ENCODE results near the gene PEX14.

The PEX14 gene

GRCh38 chr1:10615932-10616671 is 141.4 kb downstream of the PEX14 start:
- no peak for DNase-seq (ENCODE audit: low read depth, low spot score)

- DNase-seq (ENCODE audit: low read depth, low spot score), result no peak
Measured at GRCh38 chr1:10616696-10617095, 141.9 kb downstream of the PEX14 start.

GRCh38 chr1:10617318-10617717 is 142.6 kb downstream of the PEX14 start:
- no peak for DNase-seq (ENCODE audit: low read depth, low spot score)

GRCh38 chr1:10617931-10618885 is 143.5 kb downstream of the PEX14 start:
- DNase-seq (ENCODE audit: low read depth, low spot score), result no peak

DNA sequence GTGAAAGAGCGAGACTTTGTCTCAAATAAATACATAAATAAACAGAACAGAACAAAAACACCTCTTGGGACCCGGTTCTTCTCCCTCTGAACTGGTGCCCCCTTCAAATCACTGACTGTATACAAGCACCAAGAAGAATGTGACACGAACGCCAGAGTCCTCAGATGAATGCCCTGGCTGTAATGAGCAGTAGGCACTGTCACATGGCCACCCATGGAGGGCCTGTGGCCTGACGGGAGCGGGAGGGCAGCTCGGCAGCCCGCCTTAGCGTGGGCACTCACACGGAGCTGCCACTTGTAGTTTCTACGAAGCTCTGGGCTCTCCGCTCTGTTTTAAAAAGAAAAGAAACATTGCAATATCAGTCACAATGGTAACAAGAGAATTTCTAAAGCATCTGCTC is 146.0 kb downstream of the PEX14 start:
- DNase-seq (ENCODE audit: low read depth, low spot score), result no peak

DNA sequence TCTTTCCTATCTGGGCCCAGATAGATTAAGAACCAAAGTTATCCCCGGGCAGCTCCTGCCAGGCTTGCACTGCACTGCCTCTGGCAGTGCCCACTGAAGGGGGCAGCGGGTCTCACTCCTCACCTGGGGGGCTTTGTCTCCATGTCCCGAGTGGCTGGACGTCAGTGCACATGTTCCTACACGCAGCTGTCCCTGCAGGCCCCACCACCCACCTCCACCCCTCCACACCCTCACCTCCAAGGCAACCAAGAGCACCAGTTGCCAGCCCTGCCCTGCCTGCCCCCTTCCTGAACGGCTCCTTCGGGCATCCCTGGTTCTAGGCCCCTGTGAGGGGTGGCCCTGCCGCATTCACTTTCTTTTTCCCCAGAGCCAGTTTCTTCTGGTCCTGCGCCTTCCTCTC is 147.2 kb downstream of the PEX14 start:
- DNase-seq (ENCODE audit: low read depth, low spot score), result no peak

- DNase-seq (ENCODE audit: low read depth, low spot score), result no peak
Measured at GRCh38 chr1:10622910-10623685, 148.3 kb downstream of the PEX14 start.

DNA sequence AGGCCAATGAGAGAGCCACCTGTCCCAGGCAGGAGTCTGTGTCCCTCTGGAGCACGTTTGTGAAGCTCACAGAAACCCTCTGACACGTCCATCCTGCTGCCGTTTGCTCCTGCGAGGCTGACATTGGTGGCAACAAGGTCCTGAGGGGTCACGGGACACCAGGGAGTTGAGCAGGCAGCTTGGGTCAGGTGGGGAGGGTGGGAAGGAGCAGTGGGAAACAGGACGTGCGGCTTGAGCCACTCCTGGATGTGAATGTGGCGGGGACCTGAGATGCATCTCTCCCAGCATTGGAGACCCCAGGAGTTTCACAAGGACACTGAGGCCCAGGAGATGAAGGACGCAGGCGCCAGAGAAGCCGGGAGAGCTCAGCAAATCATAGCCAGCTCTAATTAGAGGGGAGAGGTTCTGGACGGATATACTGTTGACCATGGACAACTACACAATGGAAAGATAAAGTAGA is 149.0 kb downstream of the PEX14 start:
- DNase-seq (ENCODE audit: low read depth, low spot score), result no peak

GRCh38 chr1:10624256-10625050 is 149.7 kb downstream of the PEX14 start:
- no peak for DNase-seq (ENCODE audit: low read depth, low spot score)

- no peak for DNase-seq (ENCODE audit: low read depth, low spot score)
Measured at GRCh38 chr1:10625076-10625475, 150.3 kb downstream of the PEX14 start.

DNA sequence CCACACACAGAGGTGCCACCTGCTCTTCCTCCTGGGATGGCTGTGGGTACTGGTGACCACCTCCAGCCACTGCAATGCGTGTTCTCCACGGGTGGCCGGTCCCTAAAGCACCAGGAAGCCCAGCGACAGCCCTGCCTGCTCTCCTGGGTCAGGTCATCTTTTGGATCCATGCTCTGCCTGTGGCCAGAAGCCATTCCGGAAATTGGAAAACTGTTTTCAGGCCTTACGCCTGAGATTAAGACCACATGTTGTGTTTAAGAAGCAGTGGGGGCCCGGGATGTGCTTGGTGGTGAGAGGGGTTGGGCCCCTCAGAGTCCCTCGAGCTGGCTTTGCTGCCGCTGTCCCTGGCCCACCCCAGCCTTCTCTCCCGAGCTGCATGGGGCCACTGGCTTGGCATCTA is 150.8 kb downstream of the PEX14 start:
- DNase-seq (ENCODE audit: low read depth, low spot score), result no peak

- DNase-seq (ENCODE audit: low read depth, low spot score), result no peak
Measured at GRCh38 chr1:10626131-10626731, 151.5 kb downstream of the PEX14 start.

DNA sequence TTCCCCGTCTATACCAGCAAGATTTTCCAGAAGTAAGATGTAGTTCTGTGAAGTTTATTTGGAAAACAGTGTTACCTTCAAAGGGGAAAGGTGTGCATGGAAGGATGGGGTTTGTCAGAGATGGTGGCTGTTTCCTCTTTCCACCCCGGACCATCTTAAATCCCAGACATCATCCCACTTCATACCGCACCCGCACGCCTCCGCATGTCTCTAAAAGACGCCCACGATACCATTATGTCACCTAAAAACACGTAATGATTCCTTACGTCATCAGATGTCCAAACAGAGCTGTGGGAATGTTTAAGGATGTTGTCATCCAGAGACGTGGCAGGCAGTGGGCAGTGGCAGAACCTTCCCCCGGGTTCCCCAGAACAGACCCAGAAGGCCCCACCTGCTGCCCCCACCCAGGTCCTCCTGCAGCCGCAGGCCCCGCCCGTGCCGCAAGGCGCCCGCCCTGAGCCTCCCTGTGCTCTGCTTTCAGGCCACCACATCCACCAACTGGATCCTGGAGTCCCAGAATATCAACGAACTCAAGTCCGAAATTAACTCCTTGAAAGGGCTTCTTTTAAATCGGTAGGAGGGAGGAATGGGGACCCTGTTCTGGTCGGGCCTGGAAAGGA is 152.2 kb downstream of the PEX14 start:
- DNase-seq (ENCODE audit: low read depth, low spot score), result no peak

DNA sequence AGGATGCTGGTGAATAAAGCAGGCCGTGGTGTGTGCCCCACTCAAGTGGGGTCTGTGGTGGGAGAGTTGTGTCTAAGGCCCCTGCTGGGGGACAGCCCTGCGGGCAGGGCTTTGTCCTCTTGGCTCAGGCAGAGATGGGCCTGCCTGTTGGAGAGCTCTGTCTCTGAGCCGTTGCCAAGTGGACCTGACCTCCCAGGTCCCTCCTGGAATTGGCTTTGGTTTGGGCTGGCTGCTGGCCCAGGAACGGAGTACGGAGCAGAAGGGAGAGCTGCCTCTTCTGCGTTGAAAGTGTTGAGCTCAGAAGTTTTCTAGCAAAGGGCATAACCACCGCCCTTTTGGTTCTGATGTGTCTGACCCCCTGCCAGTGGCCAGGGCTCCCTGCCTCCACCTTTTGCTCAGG is 153.9 kb downstream of the PEX14 start:
- DNase-seq (ENCODE audit: low read depth, low spot score), result no peak

DNA sequence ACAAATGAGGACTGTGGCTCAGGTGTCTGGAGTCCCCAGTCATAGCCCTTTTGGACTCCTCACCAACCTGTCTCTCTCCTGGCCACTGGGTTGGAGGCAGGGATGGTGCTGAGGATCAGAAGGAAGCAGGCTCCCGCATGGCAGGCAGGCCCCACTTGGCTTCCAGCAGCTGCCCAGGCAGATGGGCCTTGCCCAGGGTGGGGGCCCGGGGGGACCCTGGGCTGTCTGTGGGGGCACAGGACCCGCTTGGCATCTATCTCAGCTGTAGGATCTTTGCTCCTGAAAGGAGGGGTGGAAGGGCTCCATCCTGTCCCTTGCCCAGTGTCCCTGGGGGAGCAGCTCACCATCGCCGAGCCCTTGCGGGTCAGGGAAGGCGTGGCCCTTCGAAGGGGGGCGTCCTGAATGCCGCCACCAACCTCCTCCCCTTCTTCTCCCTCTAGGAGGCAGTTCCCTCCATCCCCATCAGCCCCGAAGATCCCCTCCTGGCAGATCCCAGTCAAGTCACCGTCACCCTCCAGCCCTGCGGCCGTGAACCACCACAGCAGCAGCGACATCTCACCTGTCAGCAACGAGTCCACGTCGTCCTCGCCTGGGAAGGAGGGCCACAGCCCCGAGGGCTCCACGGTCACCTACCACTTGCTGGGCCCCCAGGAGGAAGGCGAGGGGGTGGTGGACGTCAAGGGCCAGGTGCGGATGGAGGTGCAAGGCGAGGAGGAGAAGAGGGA is 154.5 kb downstream of the PEX14 start:
- DNase-seq (ENCODE audit: low read depth, low spot score), result no peak

GRCh38 chr1:10629816-10630571 is 155.2 kb downstream of the PEX14 start:
- peak; percentile 75 for DNase-seq (ENCODE audit: low read depth, low spot score)

DNA sequence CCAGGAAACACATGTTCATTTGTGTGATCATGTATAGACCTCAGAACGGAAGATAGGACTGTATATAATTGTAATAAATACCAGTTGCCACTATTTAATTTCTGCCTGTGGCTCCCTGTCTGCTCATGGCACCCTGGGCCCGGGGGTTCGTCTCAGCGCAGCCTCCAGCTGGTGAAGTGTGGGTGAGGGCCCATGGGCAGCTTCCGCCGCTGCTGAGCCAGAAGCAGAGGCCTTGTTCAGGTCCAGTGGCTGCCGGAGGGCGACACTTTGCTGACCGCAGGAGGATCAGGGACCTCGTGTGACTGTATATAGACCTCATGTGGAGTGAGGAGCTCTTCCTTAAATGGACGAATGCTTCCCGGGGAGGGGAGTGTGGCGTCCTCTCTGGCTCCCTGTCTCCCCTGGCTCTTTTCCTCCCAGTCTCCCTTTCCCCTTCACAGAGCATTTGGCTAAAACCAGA is 155.9 kb downstream of the PEX14 start:
- DNase-seq (ENCODE audit: low read depth, low spot score), result no peak

DNA sequence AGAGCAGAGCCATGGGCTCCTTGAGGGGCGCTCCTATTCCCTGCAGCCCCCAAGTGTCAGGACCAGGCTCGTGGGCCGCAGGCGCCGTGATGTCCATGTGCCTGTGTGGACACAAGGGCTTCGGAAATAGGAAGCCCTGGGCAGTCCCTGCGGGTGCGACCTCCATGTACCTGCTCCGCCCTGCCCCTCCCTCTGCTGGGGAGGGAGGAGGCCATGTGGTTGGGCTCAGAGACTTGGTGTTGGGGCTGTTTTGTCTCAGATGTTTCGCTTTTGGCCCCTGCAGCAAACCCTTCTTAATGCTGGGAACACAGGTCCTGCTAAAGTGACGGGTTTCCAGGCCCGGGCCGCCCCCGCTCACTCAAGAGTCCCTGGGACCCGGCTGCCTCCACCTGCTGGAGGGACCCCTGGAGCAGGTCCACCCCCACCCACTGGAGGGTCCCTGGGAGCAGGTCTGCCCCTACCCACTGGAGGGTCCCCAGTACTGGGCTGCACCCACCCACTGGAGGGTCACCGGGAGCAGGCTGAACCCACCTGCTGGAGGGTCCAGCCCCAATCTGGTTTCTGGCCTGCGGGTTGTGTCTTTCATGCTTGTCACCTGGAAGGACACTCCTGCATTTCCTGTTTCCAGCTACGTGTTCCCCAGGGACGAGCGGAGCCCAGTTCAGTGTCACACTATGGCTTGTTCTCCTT is 156.5 kb downstream of the PEX14 start:
- DNase-seq (ENCODE audit: low read depth, low spot score), result peak; percentile 83

Data from ELF-1 (cell line).